Measurements from ENCODE around the gene SLC24A3. TPM values are rescaled to one million over a fixed set of nuclear protein-coding genes. Genes with fewer than 3 reads are reported as not detected.

The SLC24A3 gene
- total RNA-seq, 1 donor from 2014 or later: 13.1 TPM

DNA sequence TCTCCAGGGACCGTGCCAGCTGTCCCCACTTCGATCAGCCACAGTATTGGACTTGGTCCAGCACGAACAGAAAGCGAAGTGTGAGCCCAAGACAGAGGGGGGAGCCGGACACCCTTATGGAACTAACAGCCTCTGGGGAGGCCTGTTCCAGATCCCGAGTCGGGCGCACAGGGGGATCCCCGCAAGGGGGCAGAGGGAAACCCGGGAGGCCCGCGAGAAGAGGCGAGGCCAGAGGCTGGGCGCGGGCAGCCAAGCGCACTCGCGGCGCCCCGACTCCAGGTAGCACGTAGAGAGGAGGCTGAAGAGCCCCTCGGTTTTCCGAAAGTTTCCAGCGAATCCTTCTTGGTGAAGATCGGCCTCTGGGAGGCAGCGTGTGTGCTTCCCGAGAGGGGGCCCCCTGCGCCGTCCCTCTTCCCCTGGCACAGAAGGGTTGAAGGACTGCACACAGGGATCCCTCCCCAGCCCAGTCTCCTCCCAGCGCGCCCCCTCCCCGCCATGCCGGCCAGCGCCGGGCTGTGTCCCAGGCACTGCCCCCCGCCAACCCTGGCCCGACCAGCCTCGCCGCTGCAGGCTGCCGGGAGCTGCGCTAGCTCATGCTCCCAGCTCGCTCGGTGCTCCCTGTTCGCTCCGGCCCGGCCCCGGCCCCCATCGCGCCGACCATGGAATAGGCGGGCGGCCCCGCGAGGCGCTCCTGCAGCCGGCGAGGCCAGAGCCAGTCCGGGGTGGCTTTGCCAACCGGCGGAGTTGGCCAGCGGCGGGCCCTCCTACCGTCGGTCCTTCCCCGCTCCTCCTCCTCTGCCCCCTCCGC is 577 bp upstream of the SLC24A3 start:
- Histone ChIP-seq H3K4me1 (peaks cover 17% of the 10 kb centered on the region), H3K36me3 (no peaks in the 10 kb centered on the region), H3K4me3 (peak overlapping the region; percentile 57), H3K9me3 (no peaks in the 10 kb centered on the region), H3K27ac (peak overlapping the region; percentile 51), H3K27me3 (peaks cover 4% of the 10 kb centered on the region)
- intact Hi-C loops (cut with DNase I): no loop called here
- ATAC-seq: peak; percentile 59
- TF ChIP-seq CTCF (IDR thresholded peaks at IDR 0.05): peak; percentile 30
- peak; percentile 80 for DNase-seq

DNA sequence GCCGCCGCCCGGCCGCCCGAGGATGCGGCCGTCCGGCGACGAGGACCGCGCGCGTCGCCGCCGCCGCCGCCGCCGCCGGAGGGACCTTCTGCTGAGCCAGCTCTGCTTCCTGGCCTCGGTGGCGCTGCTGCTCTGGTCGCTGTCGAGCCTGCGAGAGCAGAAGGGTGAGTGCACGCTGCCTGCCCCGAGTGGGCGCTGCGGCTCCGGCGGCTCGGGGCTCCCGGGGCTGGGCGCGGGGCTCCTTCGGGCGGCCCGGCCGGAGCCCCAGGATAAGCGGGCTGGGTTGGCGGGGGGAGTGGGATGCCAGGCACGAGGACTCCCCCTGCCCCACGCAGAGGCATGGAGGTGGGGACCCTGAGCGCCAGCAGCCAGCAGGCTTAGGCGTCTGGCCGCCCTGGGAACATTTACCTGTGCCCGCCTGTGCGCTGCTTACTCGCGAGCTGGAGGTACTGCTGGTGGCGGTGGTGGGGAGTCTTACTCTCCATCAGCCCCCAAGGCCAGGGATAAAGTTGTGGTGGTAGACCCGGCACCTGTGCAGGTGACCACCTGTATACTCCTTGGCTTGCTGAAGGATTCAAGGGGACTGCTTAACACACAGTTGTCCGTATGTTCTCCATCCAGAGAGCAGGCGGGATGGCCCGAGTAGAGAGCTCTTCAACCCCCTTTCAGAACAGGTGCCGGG is 520 bp downstream of the SLC24A3 start:
- H3K4me1 ChIP-seq: peaks cover 17% of the 10 kb centered on the region
- DNase-seq (peak; percentile 92), ATAC-seq (peak; percentile 89)
- no peaks in the 10 kb centered on the region for H3K9me3 ChIP-seq
- H3K4me3 ChIP-seq: peak overlapping the region; percentile 60
- no peak overlapping the region for H3K27ac ChIP-seq
- intact Hi-C loops (cut with DNase I): no loop called here
- no peaks in the 10 kb centered on the region for H3K36me3 ChIP-seq
- peak; percentile 56 for TF ChIP-seq CTCF (IDR thresholded peaks at IDR 0.05)
- peaks cover 4% of the 10 kb centered on the region for H3K27me3 ChIP-seq

DNA sequence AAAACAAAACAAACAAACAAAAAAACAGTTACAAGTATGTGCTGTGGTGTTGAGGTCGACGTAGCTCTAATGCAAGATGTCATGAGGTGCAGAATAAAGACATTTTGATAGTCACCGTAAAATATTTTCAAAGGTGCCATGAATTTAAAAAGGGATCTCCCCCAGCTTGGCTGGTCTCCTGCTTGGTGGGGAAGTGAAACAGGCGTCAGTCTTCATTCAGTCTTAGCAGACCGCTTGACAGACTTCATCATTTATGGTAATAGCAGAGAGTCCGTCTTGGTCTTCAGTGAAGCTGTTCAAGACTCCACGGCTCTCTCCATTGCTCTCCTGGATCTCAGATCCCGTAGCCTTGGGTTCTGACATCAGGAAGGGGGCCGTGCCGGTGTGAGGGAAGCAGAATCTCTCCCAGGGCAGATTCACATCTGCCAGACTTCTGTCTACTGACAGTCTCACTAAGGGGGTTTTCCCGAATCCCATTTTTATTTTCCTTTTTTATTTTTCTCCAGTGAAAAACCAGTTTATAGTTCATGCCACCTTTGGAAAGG is 1.6 kb downstream of the SLC24A3 start:
- intact Hi-C loops (cut with DNase I): no loop called here
- Histone ChIP-seq H3K4me1 (peaks cover 17% of the 10 kb centered on the region), H3K27ac (no peak overlapping the region), H3K36me3 (no peaks in the 10 kb centered on the region), H3K27me3 (peaks cover 4% of the 10 kb centered on the region), H3K4me3 (peak overlapping the region; percentile 60), H3K9me3 (no peaks in the 10 kb centered on the region)
- ATAC-seq (no peak), DNase-seq (no peak)
- TF ChIP-seq CTCF (IDR thresholded peaks at IDR 0.05): no peak

DNA sequence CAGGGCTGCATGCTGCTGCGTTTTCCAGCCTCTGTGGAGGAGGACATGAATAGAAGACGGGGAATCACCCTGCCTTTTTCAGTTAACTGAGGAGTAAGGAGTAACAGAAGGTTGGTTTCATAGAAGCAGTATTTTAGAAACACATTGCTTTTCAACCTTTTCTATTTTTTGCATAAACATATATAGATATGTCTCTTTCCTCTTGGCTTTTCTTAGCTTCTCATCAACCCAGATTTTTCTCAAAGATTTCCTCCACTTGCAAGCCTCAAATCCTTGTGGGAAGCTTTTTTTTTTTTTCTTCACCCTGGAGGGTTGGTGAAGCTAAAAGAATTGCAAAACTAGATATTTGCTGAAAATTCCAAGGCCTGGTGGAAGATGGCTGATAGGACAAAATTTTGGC is 6.0 kb downstream of the SLC24A3 start:
- intact Hi-C loops (cut with DNase I): no loop called here
- ATAC-seq (no peak), DNase-seq (no peak)
- Histone ChIP-seq H3K9me3 (no peaks in the 10 kb centered on the region), H3K4me1 (peaks cover under 1% of the 10 kb centered on the region), H3K27ac (no peak overlapping the region), H3K27me3 (no peaks in the 10 kb centered on the region), H3K4me3 (no peak overlapping the region), H3K36me3 (no peaks in the 10 kb centered on the region)
- no peak for TF ChIP-seq CTCF (IDR thresholded peaks at IDR 0.05)

- Histone ChIP-seq H3K27ac (no peak overlapping the region), H3K9me3 (no peaks in the 10 kb centered on the region), H3K27me3 (no peaks in the 10 kb centered on the region), H3K4me3 (no peak overlapping the region), H3K36me3 (no peaks in the 10 kb centered on the region), H3K4me1 (no peaks in the 10 kb centered on the region)
- DNase-seq (no peak), ATAC-seq (no peak)
- intact Hi-C loops (cut with DNase I): no loop called here
- no peak for TF ChIP-seq CTCF (IDR thresholded peaks at IDR 0.05)
Measured at GRCh38 chr20:19222520-19223040, 10.1 kb downstream of the SLC24A3 start.

Data from upper lobe of right lung (tissue), 1 donor.